Measurements from ENCODE around the gene IER3IP1.
A peak's percentile ranks its signal among the peaks of the same experiment; 100 is the strongest.
"Not testable (repeated sequence)": the region's sequence is repeated elsewhere in the genome, so short reads cannot be mapped to it uniquely, and the experiment has no call there.

IER3IP1 gene, protein sequence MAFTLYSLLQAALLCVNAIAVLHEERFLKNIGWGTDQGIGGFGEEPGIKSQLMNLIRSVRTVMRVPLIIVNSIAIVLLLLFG

GRCh38 chr18:47175898-47176575 lies at the start of gene IER3IP1:
Gene IER3IP1, minus strand, starts transcription at chr18:47176364. Its CDS starts 87 bp downstream, at chr18:47176277.
- DNase-seq (ENCODE audit: low read depth in 2 of 2), result peak; percentile 84 to 85

GRCh38 chr18:47215554-47216138 lies 39.5 kb upstream of the IER3IP1 start:
- DNase-seq (ENCODE audit: low read depth in 2 of 2), result peak; percentile 17 to 32

DNA sequence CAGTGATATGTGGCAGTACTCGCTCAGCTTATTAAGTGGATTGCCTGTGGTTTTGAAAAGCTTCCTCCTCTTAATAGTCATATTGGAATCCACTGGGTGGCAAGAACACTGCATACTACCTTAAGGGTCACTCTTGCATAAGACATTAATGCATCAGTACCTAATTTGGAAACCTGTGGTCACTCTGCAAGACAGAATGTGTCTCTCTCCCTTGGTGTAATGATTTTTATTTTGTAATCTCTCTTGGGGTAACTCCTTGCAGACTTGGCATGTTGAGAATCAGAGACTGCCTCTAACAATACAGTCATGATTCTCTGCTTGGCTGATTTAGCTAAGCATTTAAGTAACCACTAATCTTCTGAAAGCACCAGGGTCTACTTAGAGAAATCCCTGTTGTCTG lies 33.0 kb upstream of the IER3IP1 start:
- no peak for DNase-seq (ENCODE audit: low read depth in 2 of 2)

GRCh38 chr18:47206945-47207637 lies 30.9 kb upstream of the IER3IP1 start:
- DNase-seq (ENCODE audit: low read depth in 2 of 2), result no peak

DNA sequence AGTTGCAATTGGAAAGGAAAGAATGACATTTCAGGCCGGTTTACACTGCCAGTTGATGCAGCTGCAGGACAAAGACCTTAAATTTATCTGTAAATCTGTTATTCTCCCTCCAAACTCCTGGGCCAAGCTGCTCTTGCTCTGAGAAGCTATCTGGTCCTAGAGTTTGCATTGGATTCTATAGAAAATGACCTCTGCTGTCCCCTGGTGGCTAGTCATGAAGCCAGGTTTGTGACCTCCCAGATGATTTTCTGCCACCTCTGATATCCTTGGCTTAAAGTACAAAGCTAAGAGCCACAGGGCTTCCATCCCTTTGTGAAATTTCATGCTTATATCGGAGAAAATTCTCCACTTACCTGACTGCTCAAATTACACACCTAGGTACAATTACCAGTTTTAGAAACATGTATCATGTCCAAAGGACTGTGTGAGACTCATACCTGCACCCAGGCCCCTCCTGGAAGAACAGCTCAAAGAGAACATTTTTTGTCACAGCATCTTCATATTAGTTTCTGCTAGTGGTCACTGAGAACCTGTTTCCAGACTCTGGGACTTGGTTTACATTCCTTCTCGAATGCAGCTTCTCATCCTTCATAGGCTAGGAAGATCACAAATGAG lies 28.9 kb upstream of the IER3IP1 start:
- DNase-seq (ENCODE audit: low read depth in 2 of 2), result no peak

DNA sequence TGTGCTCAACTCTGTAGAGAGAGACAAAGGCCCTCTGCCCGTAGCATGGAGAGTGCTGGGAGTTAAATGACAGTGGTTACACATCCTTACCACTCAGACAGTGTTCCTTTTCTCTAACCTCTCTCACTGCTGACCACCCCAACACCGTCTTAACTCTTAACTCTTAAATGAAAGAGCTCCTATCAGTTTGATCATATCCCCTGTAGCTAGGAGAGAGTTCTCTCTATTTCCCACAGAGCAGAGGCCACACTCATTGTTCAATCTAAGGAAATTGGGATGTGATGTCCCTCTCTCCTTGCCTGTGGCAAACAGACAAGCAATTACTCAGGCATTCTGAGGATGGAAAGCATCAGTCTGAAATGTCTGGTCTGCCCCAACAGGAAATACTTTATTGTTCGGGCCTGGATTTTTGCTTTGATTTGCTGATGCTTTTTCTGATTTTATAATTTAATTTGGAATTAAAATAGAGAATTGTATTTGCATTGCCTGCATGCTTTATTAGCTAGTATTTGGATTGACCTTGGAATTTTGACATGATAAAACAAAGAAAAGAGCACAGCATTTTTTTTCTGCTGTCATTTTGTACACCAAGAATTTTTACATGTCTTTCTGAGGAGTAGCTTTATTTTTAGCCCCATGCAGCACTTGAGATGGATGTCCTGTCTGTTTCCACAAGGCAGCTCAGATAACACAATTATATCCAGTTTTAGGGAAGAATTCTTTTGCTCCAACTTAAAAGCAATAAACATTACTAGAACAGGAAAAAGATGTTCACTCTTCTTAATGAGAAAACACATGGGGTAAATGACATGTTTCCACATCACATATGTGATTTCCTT lies 27.7 kb upstream of the IER3IP1 start:
- no peak for DNase-seq (ENCODE audit: low read depth in 2 of 2)

DNA sequence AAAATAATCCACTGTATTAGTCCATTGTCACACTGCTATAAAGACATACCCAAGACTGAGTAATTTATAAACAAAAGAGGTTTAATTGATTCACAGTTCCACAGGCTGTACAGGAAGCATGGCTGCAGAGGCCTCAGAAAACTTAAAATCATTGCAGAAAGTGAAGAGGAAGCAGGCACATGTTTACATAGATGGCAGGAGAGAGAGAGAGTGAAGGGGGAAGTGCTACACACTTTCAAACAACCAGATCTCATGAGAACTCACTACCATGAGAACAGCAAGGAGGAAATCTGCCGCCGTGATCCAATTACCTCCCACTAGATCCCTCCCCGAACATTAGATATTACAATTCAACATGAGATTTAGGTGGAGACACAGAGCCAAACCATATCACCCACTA lies 19.8 kb upstream of the IER3IP1 start:
- DNase-seq (ENCODE audit: low read depth in 2 of 2), result not testable (repeated sequence)

GRCh38 chr18:47191961-47192360 lies 15.8 kb upstream of the IER3IP1 start:
- no peak for DNase-seq (ENCODE audit: low read depth in 2 of 2)

DNA sequence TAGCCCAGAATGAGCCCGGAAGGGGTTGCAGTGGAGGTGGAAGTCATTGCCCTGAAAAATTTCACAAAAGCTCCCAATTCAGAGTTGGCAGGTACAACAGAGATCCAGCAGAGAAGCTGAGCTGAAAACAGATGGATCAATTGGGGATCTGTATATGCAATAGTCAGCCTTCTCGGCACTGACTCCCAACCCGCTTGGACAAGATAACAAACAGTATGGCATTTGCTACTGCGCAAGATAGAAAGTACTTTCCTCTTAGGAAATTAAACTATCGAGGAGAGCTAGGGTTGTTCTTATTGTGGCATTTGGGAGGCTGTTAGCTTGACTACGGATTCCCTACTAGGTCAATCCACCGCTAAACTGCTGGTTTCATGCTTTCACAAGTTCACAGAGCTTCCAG lies 11.6 kb upstream of the IER3IP1 start:
- DNase-seq (ENCODE audit: low read depth in 2 of 2), result no peak

GRCh38 chr18:47184419-47185050 lies 8.4 kb upstream of the IER3IP1 start:
- no peak for DNase-seq (ENCODE audit: low read depth in 2 of 2)

- DNase-seq (ENCODE audit: low read depth in 2 of 2), result not testable (repeated sequence)
Measured at GRCh38 chr18:47182156-47182555, 6.0 kb upstream of the IER3IP1 start.

DNA sequence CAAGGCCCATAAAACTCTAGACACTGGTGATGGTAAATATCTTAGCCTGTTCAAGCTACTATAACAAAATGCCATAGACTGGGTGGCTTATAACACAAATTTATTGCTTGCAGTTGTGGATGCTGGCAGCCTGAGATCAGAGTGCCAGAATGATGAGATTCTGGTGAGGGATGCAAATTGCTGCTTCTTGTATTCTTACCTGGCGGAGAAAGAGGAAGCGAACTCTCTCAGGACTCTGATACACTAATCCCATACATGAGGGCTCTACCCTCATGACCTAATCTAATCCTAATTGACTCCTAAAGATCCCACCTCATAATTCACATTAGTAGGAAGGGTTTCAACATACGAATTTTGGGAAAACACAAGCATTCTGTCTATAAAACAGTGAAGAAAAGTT lies 4.6 kb upstream of the IER3IP1 start:
- no peak for DNase-seq (ENCODE audit: low read depth in 2 of 2)

DNA sequence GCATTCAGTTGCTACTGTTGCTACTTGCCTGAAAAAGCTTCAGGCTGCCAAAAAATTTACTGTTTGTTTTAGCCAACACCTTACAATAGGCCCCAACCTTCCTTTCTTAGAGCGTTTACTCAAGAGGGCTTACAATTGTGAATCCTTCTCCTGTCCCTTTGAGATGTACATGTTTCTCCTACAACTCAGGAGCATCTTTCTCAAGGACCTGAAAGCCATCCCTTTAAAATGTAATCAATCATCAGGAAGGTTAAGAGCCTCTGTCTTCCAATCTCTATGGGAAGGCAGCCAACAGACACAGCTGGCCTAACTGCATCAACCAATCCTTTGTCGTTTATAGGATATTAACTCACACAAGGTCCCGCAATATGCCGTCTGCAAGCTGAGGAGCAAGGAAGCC lies 3.4 kb upstream of the IER3IP1 start:
- no peak for DNase-seq (ENCODE audit: low read depth in 2 of 2)

- no peak for DNase-seq (ENCODE audit: low read depth in 2 of 2)
Measured at GRCh38 chr18:47175283-47175897, 774 bp downstream of the IER3IP1 start.

DNA sequence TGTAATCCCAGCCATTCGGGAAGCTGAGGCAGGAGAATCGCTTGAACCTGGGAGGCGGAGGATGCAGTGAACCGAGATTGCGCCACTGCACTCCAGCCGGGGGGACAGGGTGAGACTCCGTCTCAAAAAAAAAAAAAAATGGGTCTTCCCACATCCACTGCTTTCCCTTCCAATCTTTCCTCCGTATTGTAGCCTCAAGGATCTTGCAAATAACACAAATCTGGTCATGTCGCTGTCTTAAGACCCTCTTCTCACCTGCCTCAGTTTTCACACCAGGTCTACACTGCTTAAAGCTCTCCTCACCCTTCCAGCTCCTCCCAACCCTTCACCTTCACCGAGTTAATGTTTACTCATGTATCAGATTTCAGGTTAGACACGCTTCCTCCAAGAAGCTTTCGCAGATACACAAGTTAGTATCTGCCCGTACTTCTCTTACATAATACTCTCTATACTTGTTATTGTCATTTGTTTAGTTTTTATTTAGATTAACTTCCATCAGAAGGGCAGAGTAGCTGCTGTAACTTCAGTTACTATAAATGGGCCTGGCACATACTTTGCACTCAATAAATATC lies 1.5 kb downstream of the IER3IP1 start:
- no peak for DNase-seq (ENCODE audit: low read depth in 2 of 2)

DNA sequence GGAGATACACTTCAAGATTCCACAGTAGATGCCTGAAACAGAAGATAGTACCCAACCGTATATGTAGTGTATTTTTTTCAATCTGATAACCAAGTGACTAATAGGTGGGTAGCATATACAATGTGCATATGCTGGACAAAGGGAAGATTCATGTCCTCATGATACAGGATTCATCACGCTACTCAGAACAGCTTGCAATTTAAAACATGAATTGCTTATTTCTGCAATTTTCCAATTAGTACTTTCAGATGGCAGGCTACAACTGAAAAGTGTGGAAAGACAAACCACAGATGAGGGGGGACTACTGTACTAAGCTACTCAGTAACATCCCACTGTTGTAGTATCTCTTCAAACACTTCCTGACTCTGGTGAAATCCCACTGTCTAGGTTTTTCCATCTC lies 3.7 kb downstream of the IER3IP1 start:
- no peak for DNase-seq (ENCODE audit: low read depth in 2 of 2)

GRCh38 chr18:47168913-47169312 lies 7.3 kb downstream of the IER3IP1 start:
- DNase-seq (ENCODE audit: low read depth in 2 of 2), result no peak

DNA sequence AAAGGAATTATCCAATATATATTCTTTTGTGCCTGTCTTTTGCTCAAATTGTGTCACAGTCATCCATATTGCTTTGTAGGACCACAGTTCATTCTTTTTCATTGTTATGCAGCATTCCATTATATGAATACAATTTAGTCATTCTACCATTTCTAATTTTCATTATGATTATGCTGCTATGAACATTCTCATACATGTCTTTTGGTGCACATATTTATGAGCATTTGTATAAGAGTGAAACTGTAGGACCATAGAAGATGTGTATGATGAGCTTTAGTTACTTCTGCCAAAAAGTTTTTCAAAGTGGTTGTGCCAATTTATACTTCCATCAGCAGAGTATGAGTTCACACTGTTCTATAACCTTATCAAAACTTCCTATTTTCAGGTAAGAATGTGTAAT lies 7.7 kb downstream of the IER3IP1 start:
- DNase-seq (ENCODE audit: low read depth in 2 of 2), result no peak

DNA sequence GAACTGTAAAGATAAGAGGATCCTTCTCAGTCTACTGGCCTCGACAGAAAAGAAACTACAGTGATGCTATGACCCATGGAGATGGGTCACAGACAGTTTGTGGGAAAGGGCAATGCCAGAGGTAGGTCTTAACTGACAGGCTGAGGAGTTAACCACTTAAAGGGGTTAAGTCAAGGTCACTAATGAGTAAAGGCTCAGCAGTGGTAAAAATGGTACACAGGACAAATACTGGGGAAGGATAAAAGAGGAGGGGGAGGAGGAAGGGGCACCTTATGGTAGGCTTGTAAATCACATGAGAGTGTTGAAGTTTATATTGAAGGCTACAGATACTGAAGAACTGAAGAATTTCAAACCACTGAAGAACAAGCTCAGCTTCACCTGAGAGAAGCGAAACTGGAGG lies 9.9 kb downstream of the IER3IP1 start:
- no peak for DNase-seq (ENCODE audit: low read depth in 2 of 2)

GRCh38 chr18:47163241-47163640 lies 12.9 kb downstream of the IER3IP1 start:
- peak in 1 of 2 experiments; percentile 20 for DNase-seq (ENCODE audit: low read depth in 2 of 2)

Data from fibroblast of skin of left quadriceps (primary cell).